ENCODE data around the gene PREX1.

The PREX1 gene

GRCh38 chr20:48711696-48712464 lies 115.9 kb downstream of the PREX1 start:
- DNase-seq, result no peak

GRCh38 chr20:48711044-48711428 lies 116.8 kb downstream of the PREX1 start:
- no peak for DNase-seq

GRCh38 chr20:48710341-48711043 lies 117.3 kb downstream of the PREX1 start:
- DNase-seq, result no peak

GRCh38 chr20:48709744-48710143 lies 118.1 kb downstream of the PREX1 start:
- no peak for DNase-seq

- DNase-seq, result no peak
Measured at GRCh38 chr20:48709058-48709691, 118.6 kb downstream of the PREX1 start.

- no peak for DNase-seq
Measured at GRCh38 chr20:48708630-48709029, 119.2 kb downstream of the PREX1 start.

GRCh38 chr20:48708116-48708515 lies 119.7 kb downstream of the PREX1 start:
- no peak for DNase-seq

GRCh38 chr20:48706710-48707365 lies 121.0 kb downstream of the PREX1 start:
- no peak for DNase-seq

- no peak for DNase-seq
Measured at GRCh38 chr20:48706116-48706656, 121.6 kb downstream of the PREX1 start.

GRCh38 chr20:48705240-48706115 lies 122.3 kb downstream of the PREX1 start:
- DNase-seq, result no peak

- no peak for DNase-seq
Measured at GRCh38 chr20:48704761-48705160, 123.0 kb downstream of the PREX1 start.

- no peak for DNase-seq
Measured at GRCh38 chr20:48703511-48704219, 124.1 kb downstream of the PREX1 start.

- DNase-seq, result no peak
Measured at GRCh38 chr20:48703107-48703506, 124.7 kb downstream of the PREX1 start.

- no peak for DNase-seq
Measured at GRCh38 chr20:48702455-48702913, 125.3 kb downstream of the PREX1 start.

- DNase-seq, result no peak
Measured at GRCh38 chr20:48701702-48702101, 126.1 kb downstream of the PREX1 start.

GRCh38 chr20:48698507-48699267 lies 129.1 kb downstream of the PREX1 start:
- DNase-seq, result no peak

GRCh38 chr20:48697845-48698491 lies 129.8 kb downstream of the PREX1 start:
- no peak for DNase-seq

- no peak for DNase-seq
Measured at GRCh38 chr20:48696671-48697070, 131.1 kb downstream of the PREX1 start.

GRCh38 chr20:48695738-48696137 lies 132.1 kb downstream of the PREX1 start:
- no peak for DNase-seq

GRCh38 chr20:48695255-48695654 lies 132.5 kb downstream of the PREX1 start:
- DNase-seq, result no peak
